HCT116 (cell line): ENCODE measurements around the gene DUS4L. TPM values are rescaled to one million over a fixed set of nuclear protein-coding genes. Genes with fewer than 3 reads are reported as not detected.

ENCODE experiments used
- ATAC-seq: fragments of 200-7000 bp; cut with Tn5 transposase; 2 replicates; pipeline ENCODE4 v1.9.1; 2020; ENCODE audit warnings: mild to moderate bottlenecking, moderate library complexity
- BruUV-seq: library from RNA; stranded (reverse); fragments of 400-500 nt; replicated peaks from 2 replicates; lab custom pipeline; 2021; lab: Mats Ljungman, UMichigan
- CTCF ChIA-PET: fragments of 300-600 bp; sonication (Branson Sonifier 250); formaldehyde crosslinking; loops from one replicate; lab custom pipeline; 2021; ENCODE audit warnings: antibody characterized with exemption; lab: Charles Lee
- POLR2A ChIA-PET: fragments of 300-600, 350-600 bp; sonication (Branson Sonifier 250); formaldehyde crosslinking; loops from one replicate; lab custom pipeline; 2021; ENCODE audit warnings: antibody characterized with exemption; lab: Charles Lee
- RAD21 ChIA-PET, 2 experiments: fragments of 300-600 bp; sonication (Branson Sonifier 250); formaldehyde crosslinking; loops; one replicate each; lab custom pipeline; 2023; ENCODE audit warnings: low total read pairs in 2 of 2; ENCODE audit not compliant: uncharacterized antibody in 2 of 2, unreplicated experiment in 2 of 2, low non-redundant PET in 1 of 2; lab: Charles Lee
- DNase-seq: peaks from one replicate; pipeline ENCODE4 v3.0.0-alpha.2; 2010; ENCODE audit warnings: low read depth, low spot score
- H2AFZ ChIP-seq: fragments of 200-600 bp; shearing (Covaris generic), sonication (generic); 2 replicates; pipeline ENCODE4 v1.6.1; 2017; ENCODE audit warnings: low read depth, mixed run types, mixed read lengths, antibody characterized with exemption, low read length; ENCODE audit not compliant: poor library complexity, severe bottlenecking
- H3K27ac ChIP-seq: 2 replicates; pipeline ENCODE4 v1.5.1; 2012; ENCODE audit warnings: low read depth, low read length
- H3K27me3 ChIP-seq: fragments of 200-600 bp; sonication (generic); 2 replicates; pipeline ENCODE4 v1.6.1; 2016; ENCODE audit warnings: mixed run types, low read length, mixed read lengths; ENCODE audit not compliant: insufficient read depth
- H3K36me3 ChIP-seq, 2 experiments: fragments of 200-500 bp in 1 of 2; fragments of 200-600 bp in 1 of 2; sonication (Bioruptor generic) in 1 of 2; sonication (generic) in 1 of 2; 2 replicates each; pipeline versions ENCODE4 v1.5.1 to v1.6.1; 2014 to 2016; ENCODE audit warnings: low read length in 2 of 2, inconsistent platforms in 1 of 2, mixed read lengths in 1 of 2, mixed run types in 1 of 2; ENCODE audit not compliant: insufficient read depth in 2 of 2, control insufficient read depth in 1 of 2
- H3K4me1 ChIP-seq, 2 experiments: fragments of 200-600 bp in 1 of 2; sonication (generic) in 1 of 2; 2 replicates each; pipeline versions ENCODE4 v1.5.1 to v1.6.1; 2012 to 2017; ENCODE audit warnings: low read length in 2 of 2, inconsistent platforms in 1 of 2, mild to moderate bottlenecking in 1 of 2, mixed read lengths in 1 of 2, mixed run types in 1 of 2, moderate library complexity in 1 of 2; ENCODE audit not compliant: insufficient read depth in 2 of 2, control insufficient read depth in 1 of 2
- H3K4me2 ChIP-seq: fragments of 200-600 bp; sonication (generic); 2 replicates; pipeline ENCODE4 v1.6.1; 2017; ENCODE audit warnings: mixed run types, low read length, mixed read lengths
- H3K4me3 ChIP-seq, 2 experiments: fragments of 200-600 bp in 1 of 2; sonication (generic) in 1 of 2; replicated peaks in 1 of 2; 2 replicates each; pipeline ENCODE4 v1.5.1; 2011 to 2016; ENCODE audit warnings: low read length in 2 of 2, control low read depth in 1 of 2, low read depth in 1 of 2, mild to moderate bottlenecking in 1 of 2, mixed read lengths in 1 of 2, mixed run types in 1 of 2
- H3K79me2 ChIP-seq: fragments of 200-600 bp; sonication (generic); 2 replicates; pipeline ENCODE4 v1.6.1; 2017; ENCODE audit warnings: mild to moderate bottlenecking, mixed run types, low read length, moderate library complexity, mixed read lengths; ENCODE audit not compliant: insufficient read depth
- H3K9ac ChIP-seq: fragments of 200-600 bp; sonication (generic); 2 replicates; pipeline ENCODE4 v1.6.1; 2016; ENCODE audit warnings: low read length, mixed read lengths
- H3K9me2 ChIP-seq: fragments of 200-600 bp; sonication (generic), shearing (Covaris generic); 2 replicates; pipeline ENCODE4 v1.6.1; 2017; ENCODE audit warnings: mixed run types, mild to moderate bottlenecking, moderate library complexity; ENCODE audit not compliant: insufficient read depth
- H3K9me3 ChIP-seq, 2 experiments: fragments of 200-500 bp in 1 of 2; fragments of 200-600 bp in 1 of 2; sonication (Bioruptor generic) in 1 of 2; sonication (generic) in 1 of 2; 2 replicates each; pipeline ENCODE4 v1.6.1; 2014 to 2017; ENCODE audit warnings: low read length in 2 of 2, mixed read lengths in 2 of 2, inconsistent platforms in 1 of 2, low read depth in 1 of 2, mild to moderate bottlenecking in 1 of 2, mixed run types in 1 of 2, moderate library complexity in 1 of 2; ENCODE audit not compliant: control insufficient read depth in 1 of 2, insufficient read depth in 1 of 2
- H4K20me1 ChIP-seq: fragments of 200-600 bp; sonication (generic), shearing (Covaris generic); 2 replicates; pipeline ENCODE4 v1.6.1; 2017; ENCODE audit warnings: mixed run types, mild to moderate bottlenecking, moderate library complexity; ENCODE audit not compliant: insufficient read depth
- CEBPB ChIP-seq: IDR thresholded peaks from 2 replicates; pipeline ENCODE4 v1.6.1; 2012; ENCODE audit warnings: low read depth
- EGR1 ChIP-seq: IDR thresholded peaks from 2 replicates; pipeline ENCODE4 v1.6.1; 2012; ENCODE audit warnings: low read depth
- EZH2phosphoT487 ChIP-seq: fragments of 200-600 bp; IDR thresholded peaks from 2 replicates; pipeline ENCODE4 v1.6.1; 2018; ENCODE audit warnings: antibody characterized with exemption, borderline replicate concordance
- FOSL1 ChIP-seq: IDR thresholded peaks from 2 replicates; pipeline ENCODE4 v1.6.1; 2012; ENCODE audit warnings: low read depth
- POLR2A ChIP-seq: IDR thresholded peaks from 2 replicates; pipeline ENCODE4 v1.7.0; 2011; ENCODE audit warnings: borderline replicate concordance; ENCODE audit not compliant: insufficient read depth, insufficient read length; ENCODE audit errors: extremely low read depth
- POLR2AphosphoS5 ChIP-seq: IDR thresholded peaks from 2 replicates; pipeline ENCODE4 v1.6.1; 2011; ENCODE audit warnings: mild to moderate bottlenecking, low read depth, low read length, moderate library complexity
- RAD21 ChIP-seq: IDR thresholded peaks from 2 replicates; pipeline ENCODE4 v1.6.1; 2012; ENCODE audit warnings: low read depth, mild to moderate bottlenecking
- SIN3A ChIP-seq: IDR thresholded peaks from 2 replicates; pipeline ENCODE4 v1.6.1; 2012; ENCODE audit warnings: low read depth
- SRF ChIP-seq: IDR thresholded peaks from 2 replicates; pipeline ENCODE4 v1.6.1; 2012; ENCODE audit warnings: low read depth
- ZFX ChIP-seq: fragments of 450-650 bp; IDR thresholded peaks from 2 replicates; pipeline ENCODE4 v1.6.1; 2017
- intact Hi-C: fragments of 100-400 bp; cut with micrococcal nuclease; formaldehyde crosslinking; loops from 2 replicates; pipeline ENCODE4 v1.10.0; 2022
- total RNA-seq: library from RNA; stranded (reverse); gene quantifications from one replicate; pipeline ENCODE4 v1.2.1, GENCODE V29; 2021; ENCODE audit not compliant: unreplicated experiment
- TF ChIP-seq, protein P1 (sequence below): IDR thresholded peaks from 2 replicates; pipeline ENCODE4 v1.6.1; 2012
- TF ChIP-seq, protein P2 (sequence below): IDR thresholded peaks from 2 replicates; pipeline ENCODE4 v1.6.1; 2011; ENCODE audit warnings: mild to moderate bottlenecking, low read length, moderate library complexity; ENCODE audit not compliant: insufficient replicate concordance; ENCODE audit errors: extremely low read depth
- TF ChIP-seq, protein P3 (sequence below): IDR thresholded peaks from 2 replicates; pipeline ENCODE4 v1.6.1; 2012
- TF ChIP-seq, protein P4 (sequence below): IDR thresholded peaks from 2 replicates; pipeline ENCODE4 v1.6.1; 2012; ENCODE audit warnings: low read depth

Gene DUS4L
- total RNA-seq, 1 experiment from 2014 or later: 12.6 TPM

DNA sequence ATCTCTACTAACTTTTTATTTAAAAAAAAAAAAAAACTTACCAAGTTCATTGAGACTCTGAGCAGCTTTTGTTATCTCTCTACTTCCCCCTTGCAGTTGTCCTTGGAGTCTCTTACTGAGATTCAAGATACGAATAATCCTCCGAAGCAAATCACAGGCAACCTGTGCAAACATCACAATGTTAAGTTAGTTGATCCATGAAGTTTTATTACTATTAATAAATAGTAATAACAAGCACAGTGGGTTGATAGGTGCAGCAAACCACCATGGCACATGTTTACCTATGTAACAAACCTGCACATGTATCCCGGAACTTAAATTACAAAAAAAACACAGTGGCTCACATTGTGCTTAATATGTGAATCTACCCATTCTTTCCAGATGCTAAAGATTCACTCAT is 36.6 kb upstream of the DUS4L start:
- Histone ChIP-seq H2AFZ (no peak overlapping the region), H3K9ac (no peak overlapping the region), H3K9me3 (no peaks in the 10 kb centered on the region), H3K27me3 (no peaks in the 10 kb centered on the region), H3K36me3 (no peaks in the 10 kb centered on the region), H3K4me2 (no peak overlapping the region), H3K27ac (no peak overlapping the region), H3K9me2 (no peaks in the 10 kb centered on the region), H4K20me1 (no peaks in the 10 kb centered on the region), H3K4me3 (no peak overlapping the region), H3K4me1 (peaks cover 0 to 8% of the 10 kb centered on the region in 2 experiments; a peak in 1 of 4 replicates), H3K79me2 (peaks cover 3% of the 10 kb centered on the region; the same call in 1 of the 2 replicates)
- ChIA-PET RAD21 (no interaction called here), POLR2A (no interaction called here), CTCF (no interaction called here)
- TF ChIP-seq EGR1 (no peak), CEBPB (no peak), FOSL1 (no peak), SRF (no peak), ZFX (no peak), EZH2phosphoT487 (no peak), POLR2AphosphoS5 (no peak), RAD21 (no peak), SIN3A (no peak), POLR2A (no peak)
- TF ChIP-seq, protein P1, sequence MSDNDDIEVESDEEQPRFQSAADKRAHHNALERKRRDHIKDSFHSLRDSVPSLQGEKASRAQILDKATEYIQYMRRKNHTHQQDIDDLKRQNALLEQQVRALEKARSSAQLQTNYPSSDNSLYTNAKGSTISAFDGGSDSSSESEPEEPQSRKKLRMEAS: no peak
- TF ChIP-seq, protein P2, sequence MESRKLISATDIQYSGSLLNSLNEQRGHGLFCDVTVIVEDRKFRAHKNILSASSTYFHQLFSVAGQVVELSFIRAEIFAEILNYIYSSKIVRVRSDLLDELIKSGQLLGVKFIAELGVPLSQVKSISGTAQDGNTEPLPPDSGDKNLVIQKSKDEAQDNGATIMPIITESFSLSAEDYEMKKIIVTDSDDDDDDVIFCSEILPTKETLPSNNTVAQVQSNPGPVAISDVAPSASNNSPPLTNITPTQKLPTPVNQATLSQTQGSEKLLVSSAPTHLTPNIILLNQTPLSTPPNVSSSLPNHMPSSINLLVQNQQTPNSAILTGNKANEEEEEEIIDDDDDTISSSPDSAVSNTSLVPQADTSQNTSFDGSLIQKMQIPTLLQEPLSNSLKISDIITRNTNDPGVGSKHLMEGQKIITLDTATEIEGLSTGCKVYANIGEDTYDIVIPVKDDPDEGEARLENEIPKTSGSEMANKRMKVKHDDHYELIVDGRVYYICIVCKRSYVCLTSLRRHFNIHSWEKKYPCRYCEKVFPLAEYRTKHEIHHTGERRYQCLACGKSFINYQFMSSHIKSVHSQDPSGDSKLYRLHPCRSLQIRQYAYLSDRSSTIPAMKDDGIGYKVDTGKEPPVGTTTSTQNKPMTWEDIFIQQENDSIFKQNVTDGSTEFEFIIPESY: no peak
- TF ChIP-seq, protein P3, sequence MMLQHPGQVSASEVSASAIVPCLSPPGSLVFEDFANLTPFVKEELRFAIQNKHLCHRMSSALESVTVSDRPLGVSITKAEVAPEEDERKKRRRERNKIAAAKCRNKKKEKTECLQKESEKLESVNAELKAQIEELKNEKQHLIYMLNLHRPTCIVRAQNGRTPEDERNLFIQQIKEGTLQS: no peak
- TF ChIP-seq, protein P4, sequence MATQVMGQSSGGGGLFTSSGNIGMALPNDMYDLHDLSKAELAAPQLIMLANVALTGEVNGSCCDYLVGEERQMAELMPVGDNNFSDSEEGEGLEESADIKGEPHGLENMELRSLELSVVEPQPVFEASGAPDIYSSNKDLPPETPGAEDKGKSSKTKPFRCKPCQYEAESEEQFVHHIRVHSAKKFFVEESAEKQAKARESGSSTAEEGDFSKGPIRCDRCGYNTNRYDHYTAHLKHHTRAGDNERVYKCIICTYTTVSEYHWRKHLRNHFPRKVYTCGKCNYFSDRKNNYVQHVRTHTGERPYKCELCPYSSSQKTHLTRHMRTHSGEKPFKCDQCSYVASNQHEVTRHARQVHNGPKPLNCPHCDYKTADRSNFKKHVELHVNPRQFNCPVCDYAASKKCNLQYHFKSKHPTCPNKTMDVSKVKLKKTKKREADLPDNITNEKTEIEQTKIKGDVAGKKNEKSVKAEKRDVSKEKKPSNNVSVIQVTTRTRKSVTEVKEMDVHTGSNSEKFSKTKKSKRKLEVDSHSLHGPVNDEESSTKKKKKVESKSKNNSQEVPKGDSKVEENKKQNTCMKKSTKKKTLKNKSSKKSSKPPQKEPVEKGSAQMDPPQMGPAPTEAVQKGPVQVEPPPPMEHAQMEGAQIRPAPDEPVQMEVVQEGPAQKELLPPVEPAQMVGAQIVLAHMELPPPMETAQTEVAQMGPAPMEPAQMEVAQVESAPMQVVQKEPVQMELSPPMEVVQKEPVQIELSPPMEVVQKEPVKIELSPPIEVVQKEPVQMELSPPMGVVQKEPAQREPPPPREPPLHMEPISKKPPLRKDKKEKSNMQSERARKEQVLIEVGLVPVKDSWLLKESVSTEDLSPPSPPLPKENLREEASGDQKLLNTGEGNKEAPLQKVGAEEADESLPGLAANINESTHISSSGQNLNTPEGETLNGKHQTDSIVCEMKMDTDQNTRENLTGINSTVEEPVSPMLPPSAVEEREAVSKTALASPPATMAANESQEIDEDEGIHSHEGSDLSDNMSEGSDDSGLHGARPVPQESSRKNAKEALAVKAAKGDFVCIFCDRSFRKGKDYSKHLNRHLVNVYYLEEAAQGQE: no peak
- DNase-seq (no peak), ATAC-seq (no peak)
- intact Hi-C loops: no loop called here
- no TSS peak for BruUV-seq
